COLO668 (cell line): ENCODE data around the gene RBM33.
"Not testable (repeated sequence)": the region's sequence is repeated elsewhere in the genome, so short reads cannot be mapped to it uniquely, and the experiment has no call there.

Experiments used
- DNase-seq: peaks from one replicate; lab custom pipeline; 2025; ENCODE audit not compliant: unreplicated experiment; lab: John Stamatoyannopoulos, UW

Gene RBM33

GRCh38 chr7:155685791-155686160, 41.3 kb downstream of the RBM33 start:
- DNase-seq: no peak

- DNase-seq: not testable (repeated sequence)
Observed at GRCh38 chr7:155686620-155687324, 42.3 kb downstream of the RBM33 start.

- not testable (repeated sequence) for DNase-seq
Observed at GRCh38 chr7:155688237-155688636, 43.8 kb downstream of the RBM33 start.

- not testable (repeated sequence) for DNase-seq
Observed at GRCh38 chr7:155690655-155691054, 46.2 kb downstream of the RBM33 start.

- no peak for DNase-seq
Observed at GRCh38 chr7:155692317-155692716, 47.9 kb downstream of the RBM33 start.

GRCh38 chr7:155693826-155694225, 49.4 kb downstream of the RBM33 start:
- no peak for DNase-seq

GRCh38 chr7:155694851-155695250, 50.4 kb downstream of the RBM33 start:
- no peak for DNase-seq

GRCh38 chr7:155696747-155697146, 52.3 kb downstream of the RBM33 start:
- no peak for DNase-seq

- no peak for DNase-seq
Observed at GRCh38 chr7:155698633-155699032, 54.2 kb downstream of the RBM33 start.

GRCh38 chr7:155699180-155699579, 54.7 kb downstream of the RBM33 start:
- DNase-seq: no peak

- no peak for DNase-seq
Observed at GRCh38 chr7:155700847-155701246, 56.4 kb downstream of the RBM33 start.

- no peak for DNase-seq
Observed at GRCh38 chr7:155701972-155702544, 57.6 kb downstream of the RBM33 start.

- no peak for DNase-seq
Observed at GRCh38 chr7:155702616-155703015, 58.2 kb downstream of the RBM33 start.

- no peak for DNase-seq
Observed at GRCh38 chr7:155705623-155706360, 61.3 kb downstream of the RBM33 start.

- DNase-seq: no peak
Observed at GRCh38 chr7:155706376-155706775, 61.9 kb downstream of the RBM33 start.

GRCh38 chr7:155709453-155709852, 65.0 kb downstream of the RBM33 start:
- DNase-seq: no peak

- no peak for DNase-seq
Observed at GRCh38 chr7:155710031-155710430, 65.6 kb downstream of the RBM33 start.

- DNase-seq: no peak
Observed at GRCh38 chr7:155710530-155710929, 66.1 kb downstream of the RBM33 start.

- no peak for DNase-seq
Observed at GRCh38 chr7:155711081-155711480, 66.6 kb downstream of the RBM33 start.

GRCh38 chr7:155713384-155713783, 68.9 kb downstream of the RBM33 start:
- no peak for DNase-seq

GRCh38 chr7:155714702-155715101, 70.2 kb downstream of the RBM33 start:
- DNase-seq: no peak

- no peak for DNase-seq
Observed at GRCh38 chr7:155715111-155715805, 70.8 kb downstream of the RBM33 start.
